ACC112 (cell line): ENCODE results near the gene CCDC40.

Source experiments
- H2AFZ ChIP-seq: fragments of 200-600 bp; sonication (generic); one replicate; pipeline ENCODE4 v1.6.0; 2017; ENCODE audit warnings: antibody characterized with exemption, low read length; ENCODE audit not compliant: unreplicated experiment
- H3K27ac ChIP-seq: fragments of 200-600 bp; sonication (generic); 2 replicates; pipeline ENCODE4 v1.5.1; 2014; ENCODE audit warnings: low read depth, mild to moderate bottlenecking, antibody characterized with exemption, low read length, moderate library complexity
- H3K27me3 ChIP-seq: fragments of 200-600 bp; sonication (generic); 2 replicates; pipeline ENCODE4 v1.6.1; 2014; ENCODE audit warnings: mild to moderate bottlenecking, antibody characterized with exemption, low read length, moderate library complexity, mixed read lengths; ENCODE audit not compliant: insufficient read depth
- H3K36me3 ChIP-seq: fragments of 200-600 bp; sonication (generic); 2 replicates; pipeline ENCODE4 v1.6.1; 2016; ENCODE audit warnings: mild to moderate bottlenecking, antibody characterized with exemption, low read length, moderate library complexity, mixed read lengths; ENCODE audit not compliant: insufficient read depth
- H3K4me1 ChIP-seq: fragments of 200-600 bp; sonication (generic); one replicate; pipeline ENCODE4 v1.6.1; 2016; ENCODE audit warnings: low read length, mixed read lengths; ENCODE audit not compliant: insufficient read depth, unreplicated experiment, control insufficient read depth
- H3K4me3 ChIP-seq: fragments of 200-600 bp; sonication (generic); 2 replicates; pipeline ENCODE4 v1.5.1; 2014; ENCODE audit warnings: mild to moderate bottlenecking, low read depth, low read length
- H3K79me2 ChIP-seq: fragments of 200-600 bp; sonication (generic); one replicate; pipeline ENCODE4 v1.6.0; 2016; ENCODE audit warnings: low read length; ENCODE audit not compliant: control insufficient read depth, unreplicated experiment, insufficient read depth

The CCDC40 gene

GRCh38 chr17:80008848-80009247 lies 27.6 kb upstream of the CCDC40 start:
- no peak overlapping the region for H3K27ac ChIP-seq
- no peak overlapping the region for H3K4me3 ChIP-seq
- H3K79me2 ChIP-seq, result no peaks in the 10 kb centered on the region
- H3K36me3 ChIP-seq, result no peaks in the 10 kb centered on the region; the same call in 1 of the 2 replicates
- no peaks in the 10 kb centered on the region for H3K27me3 ChIP-seq
- H2AFZ ChIP-seq, result no peak overlapping the region
- H3K4me1 ChIP-seq, result no peaks in the 10 kb centered on the region

GRCh38 chr17:80009391-80010282 lies 26.8 kb upstream of the CCDC40 start:
- Histone ChIP-seq H3K79me2 (peaks cover 3% of the 10 kb centered on the region), H3K4me3 (no peak overlapping the region), H3K27me3 (no peaks in the 10 kb centered on the region), H3K27ac (no peak overlapping the region), H3K36me3 (peaks cover 3% of the 10 kb centered on the region; the same call in 1 of the 2 replicates), H2AFZ (no peak overlapping the region), H3K4me1 (no peaks in the 10 kb centered on the region)

- Histone ChIP-seq H3K4me1 (no peaks in the 10 kb centered on the region), H2AFZ (no peak overlapping the region), H3K36me3 (peaks cover 7% of the 10 kb centered on the region; the same call in 1 of the 2 replicates), H3K27ac (no peak overlapping the region), H3K27me3 (no peaks in the 10 kb centered on the region), H3K4me3 (no peak overlapping the region), H3K79me2 (peaks cover 7% of the 10 kb centered on the region)
Observed at GRCh38 chr17:80010283-80010858, 26.1 kb upstream of the CCDC40 start.

GRCh38 chr17:80011989-80012555 lies 24.4 kb upstream of the CCDC40 start:
- Histone ChIP-seq H3K4me1 (no peaks in the 10 kb centered on the region), H3K79me2 (peaks cover 15% of the 10 kb centered on the region), H3K27me3 (no peaks in the 10 kb centered on the region), H3K36me3 (peaks cover 7% of the 10 kb centered on the region; the same call in 1 of the 2 replicates), H2AFZ (no peak overlapping the region), H3K4me3 (no peak overlapping the region), H3K27ac (no peak overlapping the region)

- no peaks in the 10 kb centered on the region for H3K4me1 ChIP-seq
- no peak overlapping the region for H2AFZ ChIP-seq
- H3K27ac ChIP-seq, result no peak overlapping the region
- peaks cover 7% of the 10 kb centered on the region; the same call in 1 of the 2 replicates for H3K36me3 ChIP-seq
- no peaks in the 10 kb centered on the region for H3K27me3 ChIP-seq
- H3K4me3 ChIP-seq, result no peak overlapping the region
- H3K79me2 ChIP-seq, result peaks cover 15% of the 10 kb centered on the region
Observed at GRCh38 chr17:80012765-80013741, 23.4 kb upstream of the CCDC40 start.

- Histone ChIP-seq H3K27me3 (no peaks in the 10 kb centered on the region), H3K79me2 (peaks cover 21% of the 10 kb centered on the region), H3K36me3 (peaks cover 7% of the 10 kb centered on the region; the same call in 1 of the 2 replicates), H3K27ac (no peak overlapping the region), H3K4me3 (no peak overlapping the region), H2AFZ (no peak overlapping the region), H3K4me1 (no peaks in the 10 kb centered on the region)
Observed at GRCh38 chr17:80017226-80018010, 19.0 kb upstream of the CCDC40 start.

- no peak overlapping the region for H3K27ac ChIP-seq
- 0 out of 2 replicates have a peak, but pooled peaks cover 7% of the 10 kb centered on the region for H3K36me3 ChIP-seq
- peaks cover 24% of the 10 kb centered on the region for H3K79me2 ChIP-seq
- H3K4me1 ChIP-seq, result no peaks in the 10 kb centered on the region
- no peak overlapping the region for H2AFZ ChIP-seq
- H3K27me3 ChIP-seq, result no peaks in the 10 kb centered on the region
- H3K4me3 ChIP-seq, result no peak overlapping the region
Observed at GRCh38 chr17:80018917-80019651, 17.4 kb upstream of the CCDC40 start.

GRCh38 chr17:80021600-80021999 lies 14.8 kb upstream of the CCDC40 start:
- Histone ChIP-seq H3K27ac (no peak overlapping the region), H2AFZ (no peak overlapping the region), H3K4me1 (peaks cover 2% of the 10 kb centered on the region), H3K27me3 (no peaks in the 10 kb centered on the region), H3K36me3 (no peaks in the 10 kb centered on the region), H3K79me2 (peaks cover 33% of the 10 kb centered on the region), H3K4me3 (no peak overlapping the region)

- Histone ChIP-seq H3K4me1 (peaks cover 15% of the 10 kb centered on the region), H3K27me3 (no peaks in the 10 kb centered on the region), H3K79me2 (peaks cover 42% of the 10 kb centered on the region), H3K27ac (no peak overlapping the region), H2AFZ (no peak overlapping the region), H3K36me3 (no peaks in the 10 kb centered on the region), H3K4me3 (no peak overlapping the region)
Observed at GRCh38 chr17:80023481-80024205, 12.8 kb upstream of the CCDC40 start.
